ENCODE results near the gene LRRC40.
A peak's percentile ranks its signal among the peaks of the same experiment; 100 is the strongest.
"Not testable (repeated sequence)": the region's sequence is repeated elsewhere in the genome, so short reads cannot be mapped to it uniquely, and the experiment has no call there.

The LRRC40 gene

DNA sequence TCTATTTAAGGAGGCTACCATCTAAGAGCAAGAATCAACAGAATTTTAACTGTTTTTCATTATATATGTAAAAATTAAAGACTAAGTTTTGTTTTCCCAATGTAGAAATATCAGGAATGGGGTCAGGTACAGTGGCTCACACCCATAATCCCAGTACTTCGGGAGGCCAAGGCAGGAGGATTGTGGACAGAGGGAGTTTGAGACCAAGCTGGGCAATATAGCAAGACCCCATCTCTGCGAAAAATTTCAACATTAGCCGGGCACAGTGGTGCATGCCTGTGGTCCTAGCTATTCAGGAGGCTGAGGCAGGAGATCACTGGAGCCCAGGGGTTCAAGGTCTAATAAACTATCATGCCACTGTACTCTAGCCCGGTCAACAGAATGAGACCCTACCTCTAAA is 5.3 kb downstream of the LRRC40 start:
- DNase-seq = no peak

DNA sequence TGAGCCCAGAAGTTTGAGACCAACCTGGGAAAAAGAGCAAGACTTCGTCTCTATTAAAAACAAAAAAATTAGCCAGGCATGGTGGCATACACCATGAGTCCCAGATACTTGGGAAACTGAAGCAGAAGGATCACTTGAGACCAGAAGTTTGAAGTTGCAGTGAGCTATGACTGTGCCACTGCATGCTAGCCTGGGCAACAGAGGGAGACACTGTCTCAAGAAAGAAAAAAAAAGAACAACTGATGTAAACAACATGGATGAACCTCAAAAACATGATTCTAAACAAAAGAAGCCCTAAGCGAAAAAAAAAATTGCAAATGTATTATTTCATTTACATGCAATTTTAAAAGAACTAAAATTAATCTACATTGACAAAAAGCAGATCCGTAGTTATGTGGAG is 9.0 kb downstream of the LRRC40 start:
- DNase-seq = no peak

DNA sequence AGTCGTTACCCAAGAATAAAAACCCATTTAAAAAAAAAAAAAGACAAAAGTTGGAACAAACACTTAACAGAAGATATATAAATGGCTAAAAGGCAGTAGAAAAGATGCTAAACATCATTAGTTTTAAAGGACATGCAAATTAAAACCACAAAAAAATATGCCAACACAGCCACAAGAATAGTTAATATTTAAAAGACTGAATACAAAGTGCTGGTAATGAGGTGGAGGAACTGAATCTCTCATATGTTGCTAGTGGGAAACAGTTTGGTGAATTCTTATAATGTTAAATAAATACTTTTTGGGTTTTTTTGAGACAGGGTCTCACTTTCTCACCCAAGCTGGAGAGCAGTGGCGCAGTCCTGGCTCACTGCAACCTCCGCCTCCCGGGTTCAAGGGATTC is 10.0 kb downstream of the LRRC40 start:
- DNase-seq = no peak

DNA sequence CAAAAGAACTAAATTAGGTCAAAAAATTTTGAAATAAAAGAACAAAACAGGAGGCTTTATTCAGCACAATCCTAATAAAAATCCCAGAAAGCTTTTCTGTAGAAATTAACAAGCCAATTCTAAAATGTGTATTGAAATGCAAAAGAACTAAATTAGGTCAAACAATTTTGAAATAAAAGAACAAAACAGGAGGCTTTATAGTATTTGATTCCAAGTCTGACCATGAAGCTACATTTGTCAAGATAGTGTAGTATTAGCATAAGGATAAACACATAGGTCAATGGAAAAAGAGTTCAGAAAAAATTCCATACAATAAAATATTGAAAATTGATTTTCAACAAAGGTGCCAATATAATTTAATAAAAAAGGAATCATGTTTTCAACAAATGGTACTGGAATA is 10.8 kb downstream of the LRRC40 start:
- DNase-seq = no peak

DNA sequence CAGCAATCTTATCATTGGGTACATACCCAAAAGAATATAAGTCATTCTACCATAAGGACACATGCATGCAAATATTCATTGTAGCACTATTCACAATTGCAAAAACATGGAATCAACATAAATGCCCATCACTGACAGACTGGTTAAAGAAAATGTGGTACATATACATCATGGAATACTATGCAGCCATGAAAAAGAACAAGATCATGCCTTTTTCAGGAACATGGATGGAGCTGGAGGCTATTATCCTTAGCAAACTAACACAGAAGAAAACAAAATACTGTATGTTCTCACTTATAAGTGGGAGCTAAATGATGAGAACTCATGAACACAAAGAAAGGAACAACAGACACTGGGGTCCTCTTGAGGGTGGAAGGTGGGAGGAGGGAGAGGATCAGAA is 12.9 kb downstream of the LRRC40 start:
- not testable (repeated sequence) for DNase-seq

DNA sequence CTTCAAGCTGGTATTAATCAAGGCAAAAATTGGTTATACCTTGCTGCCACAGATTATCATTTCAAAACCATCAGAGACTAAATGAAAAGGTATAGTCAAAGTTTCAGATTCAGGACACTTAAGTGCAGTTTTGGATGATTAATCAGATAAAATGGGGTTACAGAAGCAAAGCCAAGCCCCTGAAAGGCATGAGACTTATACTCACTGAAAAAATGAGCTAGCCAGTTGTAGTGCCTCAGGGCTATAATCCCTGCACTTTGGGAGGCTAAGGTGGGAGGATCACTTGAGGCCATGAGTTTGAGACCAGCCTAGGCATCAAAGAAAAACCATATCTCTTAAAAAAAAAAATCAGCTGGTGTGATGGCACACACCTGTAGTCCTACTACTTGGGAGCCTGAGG is 15.2 kb downstream of the LRRC40 start:
- DNase-seq = no peak

DNA sequence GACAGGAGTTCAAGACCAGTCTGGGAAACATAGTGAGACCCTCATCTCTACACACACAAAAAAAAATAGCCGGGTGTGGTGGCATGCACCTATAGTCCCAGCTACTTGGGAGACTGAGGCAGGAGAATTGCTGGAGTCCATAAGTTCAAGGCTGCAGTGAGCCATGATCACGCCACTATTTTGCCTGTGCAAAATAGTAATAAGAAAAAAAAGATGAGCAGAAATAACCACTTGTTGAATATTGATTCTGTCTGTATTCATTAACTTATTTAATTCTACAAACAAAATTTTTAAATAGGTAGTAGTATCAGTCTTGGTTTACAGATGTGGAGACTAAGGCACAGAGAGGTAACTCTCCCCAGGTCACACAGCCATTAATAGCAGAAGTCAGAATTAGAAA is 16.9 kb downstream of the LRRC40 start:
- no peak for DNase-seq

DNA sequence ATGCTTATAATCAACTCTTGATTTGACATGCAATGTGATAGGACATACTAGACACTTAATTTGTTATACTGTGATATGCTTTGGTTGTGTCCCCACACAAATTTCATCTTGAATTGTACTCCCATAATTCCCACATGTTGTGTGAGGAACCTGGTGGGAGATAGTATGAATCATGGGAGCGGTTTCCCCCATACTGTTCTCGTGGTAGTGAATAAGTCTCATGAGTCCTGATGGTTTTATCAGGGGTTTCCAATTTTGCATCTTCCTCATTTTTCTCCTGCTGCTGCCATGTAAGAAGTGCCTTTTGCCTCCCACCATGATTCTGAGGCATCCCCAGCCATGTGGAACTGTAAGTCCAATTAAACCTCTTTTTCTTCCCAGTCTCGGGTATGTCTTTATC is 20.2 kb downstream of the LRRC40 start:
- not testable (repeated sequence) for DNase-seq

DNA sequence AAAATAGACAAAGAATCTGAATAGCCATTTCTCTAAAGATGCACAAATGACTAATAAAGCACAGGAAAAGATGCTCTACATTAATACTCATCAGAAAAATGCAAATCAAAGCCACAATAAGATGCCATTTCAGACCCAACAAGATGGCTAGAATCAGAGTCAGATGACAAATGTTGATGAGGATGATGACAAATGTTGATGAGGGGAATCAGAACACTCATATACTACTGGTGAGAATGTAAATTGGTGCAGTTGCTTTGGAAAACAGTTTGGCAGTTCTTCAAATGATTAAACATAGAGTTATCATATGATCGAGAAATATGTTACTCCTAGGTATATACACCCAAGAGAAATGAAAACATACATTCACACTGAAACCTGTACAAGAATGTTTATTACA is 33.9 kb downstream of the LRRC40 start:
- no peak for DNase-seq

DNA sequence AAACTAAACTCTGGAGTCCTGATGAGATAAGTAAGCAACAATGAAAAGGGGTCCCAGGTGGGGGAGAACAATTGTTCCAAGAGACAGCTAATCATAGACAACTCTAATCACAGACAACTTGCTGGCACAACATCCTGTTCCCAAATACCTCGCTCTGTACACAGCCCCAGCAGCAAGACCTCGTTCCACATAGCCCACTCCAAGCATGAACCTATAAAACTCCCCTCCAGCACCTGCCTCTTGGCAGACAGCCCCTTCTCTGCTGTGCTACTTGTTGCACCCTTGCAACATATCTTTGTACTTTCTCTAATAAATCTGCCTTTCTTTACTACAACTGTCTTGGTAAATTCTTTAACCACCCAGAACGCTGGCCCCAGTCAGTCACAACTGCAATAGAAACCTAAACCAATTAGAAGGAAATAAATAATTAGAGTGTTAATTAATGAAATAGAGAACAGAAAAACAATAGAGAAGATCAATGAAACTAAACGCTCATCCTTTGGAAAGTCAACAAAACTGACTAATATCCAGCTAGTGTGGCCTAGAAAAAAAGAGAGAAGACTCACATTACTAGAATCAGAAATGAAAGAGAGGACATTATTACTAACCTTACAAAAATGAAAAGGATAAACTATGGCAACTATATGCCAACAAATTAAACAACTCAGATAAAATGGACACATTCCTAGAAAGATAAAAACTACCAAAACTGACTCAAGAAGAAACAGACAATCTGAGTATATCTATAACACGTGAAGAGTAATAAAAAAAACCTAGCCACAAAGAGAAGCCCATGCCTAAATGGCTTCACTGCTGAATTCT is 36.1 kb downstream of the LRRC40 start:
- DNase-seq = no peak

DNA sequence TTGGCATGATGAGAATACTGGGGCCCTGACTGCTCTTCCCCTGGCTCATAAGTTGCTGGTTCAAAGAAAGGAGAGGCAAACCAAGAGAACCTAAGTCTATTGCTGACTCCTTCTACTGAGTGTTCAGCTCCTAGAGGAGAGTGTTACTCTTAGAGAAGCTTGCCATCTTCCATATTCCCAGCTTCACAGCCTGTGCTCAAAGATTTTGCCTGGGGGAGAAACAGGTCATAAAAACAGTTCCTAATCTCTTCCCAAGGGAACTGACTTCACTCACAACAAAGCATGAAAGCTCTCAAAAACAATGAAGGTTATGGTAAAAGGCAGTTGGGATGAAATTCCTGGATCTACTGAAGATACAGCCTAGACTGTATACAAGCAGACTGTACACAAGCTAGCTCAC is 37.1 kb downstream of the LRRC40 start:
- no peak for DNase-seq

DNA sequence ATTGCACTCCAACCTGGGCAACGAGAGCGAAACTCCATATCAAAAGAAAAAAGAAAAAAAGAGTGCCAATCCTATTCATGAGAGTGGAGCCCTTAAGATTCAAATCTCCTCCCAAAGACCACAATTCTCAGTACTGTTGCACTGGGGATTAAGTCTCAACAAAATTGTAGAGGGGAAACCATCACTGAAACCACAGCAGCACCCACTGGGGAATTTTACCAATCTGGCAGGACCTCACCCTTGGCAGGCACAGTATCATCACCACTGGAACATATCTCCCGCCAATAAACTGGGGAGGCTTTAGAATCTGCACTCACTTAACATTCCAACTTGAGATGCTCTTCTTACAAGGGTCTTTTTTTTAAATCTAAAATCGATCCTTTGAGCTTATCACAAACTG is 41.0 kb downstream of the LRRC40 start:
- no peak for DNase-seq

DNA sequence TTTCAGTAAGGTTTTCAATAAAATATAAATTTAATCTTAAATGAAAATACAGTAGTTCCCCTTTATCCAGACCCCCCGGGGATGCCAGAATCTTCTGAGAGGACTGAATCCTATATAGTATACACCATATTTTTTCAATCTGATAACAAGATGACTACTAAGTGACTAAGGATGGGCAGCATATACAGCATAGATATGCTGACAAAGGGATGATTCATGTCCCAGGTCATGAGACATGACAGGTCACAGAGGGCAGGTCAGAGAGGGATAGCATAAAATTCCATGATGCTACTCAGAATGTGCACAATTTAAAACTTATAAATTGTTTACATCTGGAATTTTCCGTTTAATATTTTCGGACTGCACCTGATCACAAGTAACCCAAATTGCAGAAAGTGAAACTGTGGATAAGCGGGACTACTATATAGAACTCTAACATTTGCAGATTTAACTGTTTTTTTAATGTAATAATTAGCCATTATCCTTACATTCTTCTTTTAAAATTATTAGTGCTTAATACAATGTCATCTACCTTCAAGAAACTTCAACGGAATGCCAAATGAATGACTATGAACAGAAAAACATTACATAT is 48.8 kb downstream of the LRRC40 start:
- DNase-seq = no peak

DNA sequence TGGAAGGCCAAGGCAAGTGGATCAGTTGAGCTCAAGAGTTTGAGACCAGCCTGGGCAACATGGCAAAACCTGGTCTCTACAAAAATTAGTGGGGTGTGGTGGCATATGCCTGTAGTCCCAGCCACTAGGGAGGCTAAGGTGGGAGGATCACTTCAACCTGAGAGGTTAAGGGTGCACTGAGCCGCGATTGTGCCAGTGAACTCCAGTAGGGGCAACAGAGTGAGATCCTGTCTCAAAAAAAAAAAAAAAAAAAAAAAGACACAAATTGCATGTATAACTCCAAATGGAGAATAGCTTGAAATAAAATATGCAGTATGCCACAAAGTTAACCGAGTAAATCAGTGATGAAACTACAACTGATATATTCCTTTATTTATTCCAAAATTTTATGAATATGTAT is 51.6 kb downstream of the LRRC40 start:
- DNase-seq = no peak

DNA sequence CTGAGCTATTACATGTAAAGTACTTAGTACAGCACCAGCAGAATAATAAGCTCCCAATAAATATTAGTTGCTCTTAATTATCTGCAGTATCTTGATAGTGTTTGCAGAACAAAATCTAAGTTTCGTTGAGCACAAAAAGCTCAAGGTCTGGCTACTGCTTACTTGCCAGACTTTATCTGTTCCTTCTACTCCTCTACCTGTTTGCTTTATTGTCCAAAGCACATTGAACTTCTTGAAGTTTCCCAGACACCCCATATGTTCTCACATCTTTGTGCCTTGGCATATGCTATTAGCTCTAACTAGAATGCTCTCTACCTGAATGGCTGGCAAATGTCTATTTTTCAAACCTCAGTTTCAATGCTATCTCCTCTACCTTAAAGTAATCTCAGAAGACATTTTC is 54.9 kb downstream of the LRRC40 start:
- DNase-seq = no peak

DNA sequence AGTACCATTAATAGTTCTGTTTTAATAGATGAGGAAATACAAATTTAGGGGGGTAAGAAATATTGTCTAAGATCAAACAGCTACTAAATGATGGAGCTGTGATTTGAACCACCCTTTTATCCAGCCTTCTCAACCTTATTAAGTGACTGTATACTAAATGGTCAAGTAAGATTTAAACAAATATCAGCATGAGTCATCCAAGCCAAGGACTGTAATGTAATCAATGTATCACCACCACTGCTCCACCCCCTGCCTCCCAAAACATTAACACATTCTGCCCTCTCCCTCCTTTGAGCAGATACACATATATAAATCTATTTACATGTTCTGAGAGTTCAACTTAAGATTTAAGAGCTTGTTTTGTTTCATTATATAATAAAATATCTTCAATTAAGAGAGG is 58.9 kb downstream of the LRRC40 start:
- DNase-seq = no peak

DNA sequence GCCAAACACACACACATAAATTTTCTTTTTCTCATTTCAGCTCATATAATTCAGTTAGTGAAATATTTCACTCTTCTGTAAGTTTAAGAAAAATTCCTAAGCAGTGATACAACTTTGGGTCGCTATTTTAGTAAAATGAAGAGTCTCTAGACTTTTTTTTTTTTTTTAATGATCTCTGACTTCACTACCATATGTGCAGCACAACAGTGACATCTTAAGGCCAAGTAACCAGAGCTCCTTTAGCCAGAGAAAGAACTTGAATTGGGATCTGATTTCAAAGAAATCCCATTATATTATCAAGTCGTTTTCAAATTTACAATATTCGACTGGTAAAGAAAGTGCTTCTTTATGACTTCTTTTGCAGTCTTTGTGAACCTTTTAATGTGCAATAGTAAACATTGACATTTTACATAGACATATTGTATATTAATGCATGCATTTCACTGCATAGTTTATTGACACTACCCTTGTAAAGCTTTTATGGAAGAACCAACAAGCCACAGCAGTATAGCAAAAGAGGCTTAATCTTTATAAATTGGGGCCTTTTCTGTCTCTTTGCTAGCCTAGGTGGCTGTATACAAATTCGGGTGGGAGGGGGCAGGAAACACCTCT is 62.2 kb downstream of the LRRC40 start:
- DNase-seq = no peak

DNA sequence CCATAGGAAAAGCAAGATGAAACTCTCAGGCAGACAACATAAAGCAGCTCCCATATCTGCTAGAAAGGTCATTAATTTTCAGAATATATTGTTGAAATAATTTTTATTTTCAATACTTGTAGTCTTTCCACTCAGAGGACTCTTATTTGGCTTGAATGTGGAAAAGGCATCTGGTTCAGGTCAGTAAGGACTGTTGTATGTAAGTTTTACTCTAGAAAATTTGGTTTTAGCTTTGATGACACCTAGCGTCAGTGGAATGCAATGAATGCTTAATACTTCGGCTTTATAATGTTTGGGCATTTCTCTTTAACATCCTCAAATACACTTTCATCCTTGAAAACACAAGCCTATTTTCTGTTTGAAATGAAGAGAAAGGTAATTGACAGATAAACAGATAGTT is 63.3 kb downstream of the LRRC40 start:
- DNase-seq = peak in 1 of 2 donors; percentile 57

DNA sequence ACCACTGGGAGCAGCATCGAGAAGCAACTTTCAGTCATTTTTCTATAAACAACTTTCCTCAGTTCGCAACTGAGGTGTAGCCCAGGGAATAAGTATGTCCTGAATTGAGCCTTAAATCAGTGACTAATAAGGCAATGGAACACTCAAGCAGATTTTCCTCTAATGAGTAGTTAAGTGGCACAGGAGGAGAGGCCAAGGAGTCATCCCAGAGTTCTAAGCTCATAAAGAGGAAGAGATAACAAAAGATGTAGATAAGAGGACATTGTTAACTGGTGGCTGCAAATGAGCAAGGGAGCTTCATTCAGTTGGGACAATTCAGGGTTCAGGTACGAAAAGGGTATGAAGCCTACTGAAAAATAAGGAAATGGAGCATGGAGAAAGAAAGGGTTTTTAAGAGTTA is 64.5 kb downstream of the LRRC40 start:
- DNase-seq = no peak

DNA sequence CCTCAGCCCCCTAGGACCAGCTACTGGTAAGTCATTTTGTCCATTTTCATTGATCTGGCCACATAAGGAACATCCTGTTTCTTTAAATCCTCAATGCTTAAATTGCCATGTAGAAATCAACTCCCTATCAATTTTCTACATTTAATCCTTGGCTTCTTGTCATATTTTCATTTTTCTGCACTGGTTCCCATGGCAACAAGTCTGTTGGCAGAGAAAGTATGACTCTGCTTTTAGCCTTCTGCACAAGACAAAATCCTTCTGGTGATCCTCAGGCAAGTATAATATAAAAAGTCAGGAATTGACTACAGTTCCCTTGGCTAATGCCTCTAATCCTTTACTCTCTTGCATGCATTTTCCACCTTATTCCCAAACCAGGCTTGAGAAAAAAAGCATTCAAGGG is 65.0 kb downstream of the LRRC40 start:
- DNase-seq = peak in 1 of 2 donors; percentile 46

DNA sequence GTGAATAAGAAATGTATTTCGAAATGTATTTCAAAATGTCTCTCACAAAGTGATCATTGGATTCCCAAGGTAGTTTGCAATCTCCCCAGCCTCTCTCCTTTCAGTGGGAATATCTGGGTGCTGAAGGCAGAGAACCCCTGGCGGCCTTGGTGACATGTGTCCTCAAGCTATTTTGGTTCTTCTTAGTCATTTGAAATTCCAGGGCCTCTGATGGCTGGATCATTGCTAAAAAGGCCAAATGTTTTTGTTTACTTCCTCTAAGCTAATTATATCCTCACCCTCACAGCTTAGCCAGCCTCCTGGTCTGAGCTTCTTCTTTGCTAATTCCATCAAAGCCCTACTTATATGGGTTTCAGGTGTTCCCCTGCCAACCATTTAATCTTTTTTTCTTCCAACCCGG is 71.2 kb downstream of the LRRC40 start:
- no peak for DNase-seq

DNA sequence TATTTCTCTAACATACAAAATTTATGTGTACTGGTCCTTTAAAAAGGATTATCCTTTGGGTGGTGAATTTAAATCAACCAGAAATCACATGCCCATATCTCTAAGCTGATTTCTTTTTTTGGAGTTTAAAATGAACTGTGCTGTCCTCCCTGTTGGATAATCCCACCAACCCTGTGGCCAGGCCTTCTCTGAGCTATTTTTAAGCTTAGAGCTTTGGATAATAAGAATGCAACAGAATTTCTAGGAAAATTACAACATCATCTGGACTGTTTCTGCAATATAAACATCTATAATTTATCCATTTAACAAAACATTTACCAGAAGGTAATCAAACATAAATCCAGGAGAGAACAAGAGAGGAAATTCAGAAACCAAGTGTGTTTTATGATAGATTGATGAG is 88.3 kb downstream of the LRRC40 start:
- DNase-seq = no peak

DNA sequence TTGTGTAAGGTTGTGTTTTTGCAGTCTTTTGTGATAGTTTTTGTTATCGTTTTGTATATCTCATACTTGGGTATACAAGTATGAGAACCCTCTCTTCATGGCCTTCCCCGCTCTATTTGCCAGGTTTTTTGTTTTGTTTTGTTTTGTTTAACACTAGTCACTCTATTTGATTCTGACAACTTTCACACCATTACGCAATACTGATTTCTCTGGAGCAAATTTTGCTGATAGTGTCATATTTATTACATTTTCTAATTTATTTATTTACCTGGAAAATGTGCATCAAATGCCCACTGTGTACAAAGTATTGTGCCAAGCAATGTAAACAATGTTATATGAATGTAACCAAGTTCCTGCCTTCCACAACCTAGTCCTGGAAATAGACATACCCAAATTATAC is 90.1 kb downstream of the LRRC40 start:
- DNase-seq = no peak

DNA sequence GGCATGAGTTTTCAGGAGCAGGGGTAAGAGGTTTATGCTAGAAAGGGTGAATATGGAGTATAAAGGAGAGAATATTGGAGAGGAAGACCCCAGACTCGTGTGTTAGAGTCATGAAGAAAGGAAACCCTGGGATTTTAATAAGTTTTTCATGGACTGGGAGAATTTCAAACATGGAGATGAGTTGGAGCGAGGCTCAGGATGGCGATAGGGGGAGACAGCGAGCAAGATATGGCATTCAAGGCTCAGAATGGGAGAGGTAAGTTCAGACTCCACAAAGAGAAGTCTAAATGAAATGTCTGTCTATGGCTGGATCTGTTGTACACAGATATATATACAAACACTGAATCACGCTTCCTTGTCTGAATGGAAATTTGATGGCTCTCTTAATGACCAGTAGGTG is 92.5 kb downstream of the LRRC40 start:
- DNase-seq = no peak

Data from hippocampal formation (tissue), 2 donors.